ENCODE data around the gene ARMH4.

The ARMH4 gene

GRCh38 chr14:58167891-58168290, 15.9 kb upstream of the ARMH4 start:
- H3K4me3 ChIP-seq (ENCODE audit: control insufficient read depth, low read depth, low read length) = no peak overlapping the region
- TF ChIP-seq, protein P1, sequence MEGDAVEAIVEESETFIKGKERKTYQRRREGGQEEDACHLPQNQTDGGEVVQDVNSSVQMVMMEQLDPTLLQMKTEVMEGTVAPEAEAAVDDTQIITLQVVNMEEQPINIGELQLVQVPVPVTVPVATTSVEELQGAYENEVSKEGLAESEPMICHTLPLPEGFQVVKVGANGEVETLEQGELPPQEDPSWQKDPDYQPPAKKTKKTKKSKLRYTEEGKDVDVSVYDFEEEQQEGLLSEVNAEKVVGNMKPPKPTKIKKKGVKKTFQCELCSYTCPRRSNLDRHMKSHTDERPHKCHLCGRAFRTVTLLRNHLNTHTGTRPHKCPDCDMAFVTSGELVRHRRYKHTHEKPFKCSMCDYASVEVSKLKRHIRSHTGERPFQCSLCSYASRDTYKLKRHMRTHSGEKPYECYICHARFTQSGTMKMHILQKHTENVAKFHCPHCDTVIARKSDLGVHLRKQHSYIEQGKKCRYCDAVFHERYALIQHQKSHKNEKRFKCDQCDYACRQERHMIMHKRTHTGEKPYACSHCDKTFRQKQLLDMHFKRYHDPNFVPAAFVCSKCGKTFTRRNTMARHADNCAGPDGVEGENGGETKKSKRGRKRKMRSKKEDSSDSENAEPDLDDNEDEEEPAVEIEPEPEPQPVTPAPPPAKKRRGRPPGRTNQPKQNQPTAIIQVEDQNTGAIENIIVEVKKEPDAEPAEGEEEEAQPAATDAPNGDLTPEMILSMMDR (conservative IDR thresholded peaks at IDR 0.05; ENCODE audit: control insufficient read depth, insufficient read depth, low read depth, low read length) = no peak
- no peak for DNase-seq (ENCODE audit: low read depth)

DNA sequence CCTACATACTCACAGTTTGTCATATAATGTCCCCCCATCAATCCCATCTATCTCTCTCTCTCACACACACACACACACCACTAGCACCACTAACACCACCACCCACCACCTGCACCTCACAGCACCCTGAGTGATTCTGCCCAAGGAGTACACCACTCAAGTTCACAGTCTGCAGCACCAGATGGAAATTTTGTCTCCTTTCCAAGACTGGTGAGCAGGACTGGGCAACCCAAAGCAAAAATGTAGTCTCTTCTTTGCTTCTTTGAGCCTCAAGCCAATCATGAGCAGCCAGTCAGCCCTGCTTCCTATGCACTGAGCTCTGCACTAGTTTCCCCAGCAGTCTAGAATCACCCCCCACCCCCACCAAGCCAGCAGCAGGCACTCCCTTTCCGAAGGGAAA, 15.0 kb upstream of the ARMH4 start:
- H3K4me3 ChIP-seq (ENCODE audit: control insufficient read depth, low read depth, low read length) = no peak overlapping the region
- DNase-seq (ENCODE audit: low read depth) = no peak
- TF ChIP-seq, protein P1 (conservative IDR thresholded peaks at IDR 0.05; ENCODE audit: control insufficient read depth, insufficient read depth, low read depth, low read length) = no peak

DNA sequence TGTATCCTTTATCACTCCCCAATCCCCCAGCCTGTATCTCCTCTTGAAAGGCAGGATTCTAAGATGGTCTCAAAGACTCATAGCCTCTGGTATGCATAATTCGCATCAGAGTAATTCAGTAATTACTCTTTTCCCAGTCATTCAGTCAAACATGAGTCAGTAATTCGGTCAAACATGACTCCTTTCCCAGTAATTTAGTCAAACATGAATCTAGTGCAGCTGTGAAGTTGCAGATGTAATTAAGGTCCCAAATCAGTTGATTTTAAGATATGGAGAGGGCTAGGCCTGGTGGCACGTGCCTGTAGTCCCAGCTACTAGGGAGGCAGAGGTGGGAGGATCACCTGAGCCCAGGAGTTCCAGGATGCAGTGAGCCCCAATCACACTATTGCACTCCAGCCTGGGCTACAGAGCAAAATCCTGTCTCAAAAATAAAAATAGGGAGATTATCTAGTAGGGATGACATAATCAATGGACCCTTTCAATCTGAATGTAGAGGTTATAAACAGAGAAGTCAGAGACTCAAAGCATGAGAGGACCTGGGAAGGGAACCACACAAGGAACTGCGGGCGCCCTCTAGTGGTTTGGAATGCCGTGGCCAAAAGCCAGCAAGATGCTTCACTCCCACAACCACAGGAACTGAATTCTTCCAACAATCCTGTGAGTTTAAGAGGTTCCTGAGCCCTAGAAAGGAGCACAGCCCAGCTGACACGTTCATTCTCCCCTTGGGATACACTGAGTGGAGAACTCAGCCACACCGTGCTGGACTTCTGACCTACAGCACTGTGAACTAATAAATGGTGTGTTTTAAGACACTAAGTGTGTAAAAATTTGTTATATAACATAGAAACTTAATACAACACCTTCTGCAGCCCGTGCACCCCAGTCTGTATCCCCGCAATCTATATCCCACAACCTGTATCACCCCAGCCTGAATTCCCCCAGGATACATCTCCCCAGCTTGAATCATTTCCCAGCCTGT, 14.3 kb upstream of the ARMH4 start:
- TF ChIP-seq, protein P1 (conservative IDR thresholded peaks at IDR 0.05; ENCODE audit: control insufficient read depth, insufficient read depth, low read depth, low read length) = peak; percentile 93
- no peak overlapping the region for H3K4me3 ChIP-seq (ENCODE audit: control insufficient read depth, low read depth, low read length)
- peak; percentile 81 for DNase-seq (ENCODE audit: low read depth)

DNA sequence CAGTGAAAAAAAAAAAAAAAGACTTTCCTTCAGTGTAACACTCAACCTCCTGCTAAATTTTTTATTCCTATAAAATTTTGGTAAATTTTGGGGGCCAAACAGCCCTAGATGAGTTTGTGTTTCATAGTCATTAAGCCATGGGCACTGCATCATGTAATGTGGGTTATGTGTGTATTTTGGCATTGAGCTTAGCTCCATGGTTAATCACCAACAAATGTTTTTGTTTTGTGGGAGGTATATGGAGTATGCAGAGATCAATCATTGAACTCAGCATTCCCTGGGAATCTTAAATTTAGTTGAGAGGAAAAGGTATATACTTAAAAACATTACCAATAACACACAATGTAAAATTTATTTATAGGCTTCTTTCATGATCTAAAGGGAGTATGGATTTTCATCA, 8.5 kb upstream of the ARMH4 start:
- H3K4me3 ChIP-seq (ENCODE audit: control insufficient read depth, low read depth, low read length) = no peak overlapping the region
- TF ChIP-seq, protein P1 (conservative IDR thresholded peaks at IDR 0.05; ENCODE audit: control insufficient read depth, insufficient read depth, low read depth, low read length) = no peak
- DNase-seq (ENCODE audit: low read depth) = no peak

DNA sequence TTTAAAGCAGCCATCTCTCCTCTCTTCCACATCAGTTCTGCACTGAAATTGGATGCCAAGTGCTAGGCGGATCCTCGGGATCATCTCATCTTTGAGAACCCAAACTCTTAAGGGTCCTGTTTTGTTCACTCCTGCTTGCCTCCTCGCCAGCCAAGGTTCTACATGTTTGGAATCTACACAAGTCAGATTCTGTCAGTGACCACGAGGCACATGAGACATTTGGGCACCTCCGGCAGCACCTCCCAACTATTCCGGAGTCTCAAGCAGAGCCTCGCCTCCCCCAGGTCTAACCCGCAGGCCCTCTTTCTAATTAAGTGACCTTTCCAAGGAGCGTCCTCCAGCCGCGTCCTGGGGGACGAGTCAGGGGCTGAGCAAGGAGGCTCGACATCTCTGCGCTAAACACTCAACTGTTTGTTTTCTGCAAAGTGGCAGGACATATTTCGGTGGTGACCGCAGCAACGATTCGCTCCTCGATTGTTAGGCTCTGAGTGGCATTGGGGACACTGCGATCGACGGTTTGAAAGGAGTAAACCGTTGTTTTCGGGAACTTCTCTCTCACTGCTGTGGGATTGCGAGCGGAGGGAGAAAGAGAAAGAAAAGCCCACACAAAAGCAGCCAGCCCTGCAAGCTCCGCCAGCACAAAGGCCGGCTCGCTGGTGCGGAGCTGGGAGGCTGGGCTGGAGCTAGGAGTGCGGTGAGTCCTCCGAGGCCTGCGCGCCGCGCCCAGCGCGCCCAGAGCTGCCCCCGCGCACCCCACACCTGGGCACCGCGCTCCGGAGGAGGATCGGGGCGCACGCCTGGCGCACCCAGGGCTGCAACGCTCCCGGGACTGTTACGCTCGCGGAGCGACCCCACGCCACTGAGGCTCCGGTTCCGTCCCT, 640 bp downstream of the ARMH4 start:
- DNase-seq (ENCODE audit: low read depth) = peak; percentile 27
- TF ChIP-seq, protein P1 (conservative IDR thresholded peaks at IDR 0.05; ENCODE audit: control insufficient read depth, insufficient read depth, low read depth, low read length) = no peak
- peak overlapping the region; percentile 61 for H3K4me3 ChIP-seq (ENCODE audit: control insufficient read depth, low read depth, low read length)

DNA sequence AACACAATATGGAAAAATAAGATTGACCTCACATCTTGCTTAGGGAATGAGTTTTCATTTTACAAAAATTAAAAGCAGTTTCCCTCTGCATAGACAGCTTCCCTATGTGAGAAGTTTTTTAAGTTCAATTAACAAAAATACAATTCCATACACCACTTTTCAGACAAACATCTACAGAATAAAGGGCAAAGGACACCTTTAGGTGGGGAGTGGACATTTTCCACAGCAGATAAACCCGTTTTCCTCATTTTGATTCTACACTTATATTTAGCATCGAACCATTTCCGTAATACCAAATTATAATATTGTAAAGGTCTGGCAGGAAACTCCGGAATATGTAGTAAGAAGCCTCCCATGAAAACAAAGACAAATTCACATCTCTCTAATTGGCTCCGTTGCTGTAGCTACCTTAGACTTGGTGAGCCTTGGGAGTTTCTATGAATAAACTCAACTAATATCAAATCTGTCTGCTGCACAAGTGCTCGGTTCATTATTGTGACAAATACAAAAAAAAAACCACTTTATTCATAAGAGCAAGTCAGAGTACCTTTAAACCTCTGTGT, 1.7 kb downstream of the ARMH4 start:
- TF ChIP-seq, protein P1 (conservative IDR thresholded peaks at IDR 0.05; ENCODE audit: control insufficient read depth, insufficient read depth, low read depth, low read length) = no peak
- no peak for DNase-seq (ENCODE audit: low read depth)
- no peak overlapping the region for H3K4me3 ChIP-seq (ENCODE audit: control insufficient read depth, low read depth, low read length)
